Naive thymus-derived CD4-positive, alpha-beta T cell (primary cell): Measurements from ENCODE around the gene ATP5MC3. TPM values are rescaled to one million over a fixed set of nuclear protein-coding genes. Genes with fewer than 3 reads are reported as not detected.

ENCODE experiments used
- ATAC-seq: fragments of 150-1000 bp; cut with Tn5 transposase; 2 replicates; pipeline ENCODE4 v1.10.0; 2021; ENCODE audit warnings: mild to moderate bottlenecking, moderate library complexity
- CTCF ChIA-PET: fragments of 350-600 bp; sonication (Branson Sonifier 250); formaldehyde crosslinking; loops from one replicate; lab custom pipeline; 2021; ENCODE audit warnings: antibody characterized with exemption; lab: Charles Lee
- POLR2A ChIA-PET: fragments of 350-600 bp; sonication (Branson Sonifier 250); formaldehyde crosslinking; loops from one replicate; lab custom pipeline; 2021; ENCODE audit warnings: antibody characterized with exemption, inconsistent platforms; lab: Charles Lee
- DNase-seq, 9 donors: peaks; one replicate each; pipeline versions ENCODE4 v3.0.0 to v3.0.0-alpha.2; 2020 to 2022; ENCODE audit warnings: mixed read lengths in 1 of 9
- H3K27ac ChIP-seq: one replicate; pipeline ENCODE4 v1.7.0; 2013; ENCODE audit warnings: mild to moderate bottlenecking, low read depth, low read length, moderate library complexity
- H3K27me3 ChIP-seq, 2 donors: one replicate each; pipeline ENCODE4 v1.7.0; 2013; ENCODE audit warnings: low read length in 2 of 2, mild to moderate bottlenecking in 2 of 2, moderate library complexity in 2 of 2; ENCODE audit not compliant: control insufficient read depth in 2 of 2, insufficient read depth in 2 of 2
- H3K36me3 ChIP-seq, 3 experiments: 1 replicate in 2 of 3; 2 replicates in 1 of 3; pipeline ENCODE4 v1.7.0; 2013; ENCODE audit warnings: low read length in 3 of 3, mild to moderate bottlenecking in 3 of 3, moderate library complexity in 1 of 3; ENCODE audit not compliant: insufficient read depth in 3 of 3, control insufficient read depth in 2 of 3
- H3K4me1 ChIP-seq, 2 donors: one replicate each; pipeline ENCODE4 v1.7.0; 2013; ENCODE audit warnings: low read length in 2 of 2, mild to moderate bottlenecking in 2 of 2, moderate library complexity in 1 of 2; ENCODE audit not compliant: control insufficient read depth in 2 of 2, insufficient read depth in 2 of 2
- H3K4me3 ChIP-seq: 2 replicates; pipeline ENCODE4 v1.7.0; 2013; ENCODE audit warnings: mild to moderate bottlenecking, low read length
- H3K9me3 ChIP-seq, 3 experiments: 1 replicate in 2 of 3; 2 replicates in 1 of 3; pipeline ENCODE4 v1.7.0; 2013; ENCODE audit warnings: low read length in 3 of 3; ENCODE audit not compliant: control insufficient read depth in 2 of 3
- H3K27ac Mint-ChIP-seq, 9 donors: one replicate each; pipeline ENCODE4 v1.8.0; 2020 to 2022; ENCODE audit warnings: mixed read lengths in 9 of 9, mild to moderate bottlenecking in 8 of 9, moderate library complexity in 5 of 9, inconsistent platforms in 2 of 9
- H3K27me3 Mint-ChIP-seq, 5 donors: one replicate each; pipeline ENCODE4 v1.8.0; 2021 to 2022; ENCODE audit warnings: mixed read lengths in 5 of 5, mild to moderate bottlenecking in 1 of 5
- H3K36me3 Mint-ChIP-seq, 5 donors: one replicate each; pipeline ENCODE4 v1.8.0; 2020 to 2022; ENCODE audit warnings: mixed read lengths in 5 of 5, mild to moderate bottlenecking in 3 of 5, inconsistent platforms in 1 of 5
- H3K4me1 Mint-ChIP-seq, 7 donors: one replicate each; pipeline ENCODE4 v1.8.0; 2020 to 2022; ENCODE audit warnings: mixed read lengths in 7 of 7, mild to moderate bottlenecking in 3 of 7, inconsistent platforms in 1 of 7
- H3K4me3 Mint-ChIP-seq, 10 donors: one replicate each; pipeline ENCODE4 v1.8.0; 2020 to 2022; ENCODE audit warnings: mild to moderate bottlenecking in 10 of 10, mixed read lengths in 10 of 10, moderate library complexity in 6 of 10, inconsistent platforms in 2 of 10
- H3K9me3 Mint-ChIP-seq, 11 donors: one replicate each; pipeline ENCODE4 v1.8.0; 2020 to 2022; ENCODE audit warnings: mixed read lengths in 11 of 11, mild to moderate bottlenecking in 4 of 11, inconsistent platforms in 1 of 11, moderate library complexity in 1 of 11
- intact Hi-C, 2 donors: fragments of 100-400 bp; cut with micrococcal nuclease; formaldehyde crosslinking; loops; one replicate each; pipeline ENCODE4 v1.15.1; 2023
- polyA plus RNA-seq, 2 donors: library from polyadenylated mRNA; unstranded; fragments of 300-500 nt; fragmentation: Illumina TruSeq; gene quantifications; one replicate each; pipeline ENCODE4 v1.2.3, GENCODE V29; 2021
- total RNA-seq, 6 experiments: library from RNA in 5 of 6; stranded (reverse) in 5 of 6; gene quantifications; 1 replicate in 5 of 6; 2 replicates in 1 of 6; pipeline ENCODE4 v1.2.3 and lab custom pipeline; 2021 to 2026

ATP5MC3 gene
- total and polyA plus RNA-seq, 7 experiments from 2014 or later, result 70.3 to 441 (median 80.5) TPM

- Mint-ChIP-seq H3K27ac (peak overlapping the region in 1 of 9 donors; percentile 15), H3K36me3 (peaks cover 0 to 39% (median 28%) of the 10 kb centered on the region in 5 donors), H3K4me1 (peaks cover 4 to 55% (median 30%) of the 10 kb centered on the region in 7 donors), H3K27me3 (no peaks in the 10 kb centered on the region), H3K4me3 (no peak overlapping the region), H3K9me3 (no peaks in the 10 kb centered on the region)
- H3K27ac ChIP-seq, result no peak overlapping the region
- no peak overlapping the region for H3K4me3 ChIP-seq
- DNase-seq, result no peak
- ChIA-PET POLR2A (no interaction called here), CTCF (no interaction called here)
- no peak for ATAC-seq
- peaks cover 6 to 29% (median 22%) of the 10 kb centered on the region in 3 experiments for H3K36me3 ChIP-seq
- intact Hi-C loops, result no loop called here
- H3K4me1 ChIP-seq, result peaks cover 0 to 3% of the 10 kb centered on the region in 2 donors
- no peaks in the 10 kb centered on the region for H3K9me3 ChIP-seq
- no peaks in the 10 kb centered on the region for H3K27me3 ChIP-seq
These were observed 6.2 kb downstream of the ATP5MC3 start for GRCh38 chr2:175175320-175175719.

DNA sequence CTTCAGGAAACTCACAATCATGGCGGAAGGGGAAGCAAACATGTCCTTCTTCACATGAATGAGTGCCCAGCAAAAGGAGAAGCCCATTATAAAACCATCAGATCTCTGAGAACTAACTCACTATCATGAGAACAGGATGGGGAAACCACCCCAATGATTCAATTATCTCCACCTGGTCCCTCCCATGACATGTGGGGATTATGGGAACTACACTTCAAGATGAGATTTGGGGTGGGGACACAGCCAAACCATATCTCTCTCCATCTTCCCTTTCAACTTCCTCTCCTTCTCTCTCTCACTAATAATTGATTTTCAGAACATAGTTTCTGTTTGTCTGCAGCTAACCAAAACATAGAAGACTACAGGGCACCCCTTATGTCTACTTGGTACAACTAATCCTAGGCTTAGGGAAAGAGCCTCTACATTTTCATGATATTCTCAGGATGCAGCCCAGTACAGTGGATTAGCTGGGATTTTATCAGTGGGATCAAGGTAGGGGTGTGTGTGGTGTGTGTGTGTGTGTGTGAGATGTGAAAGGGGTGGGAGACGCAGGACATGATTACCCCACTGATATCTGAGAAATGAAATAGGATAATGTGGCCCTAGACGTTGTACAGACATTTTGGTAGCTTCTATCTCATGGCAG, 10.7 kb downstream of the ATP5MC3 start:
- ChIA-PET POLR2A (interaction anchor here (0.6 to 1.0 kb wide), 3 partner anchors 9 to 10 kb away, joined by 3 to 4 read pairs (median 3); no protein-coding TSS in a partner anchor), CTCF (interaction anchor here (0.9 kb wide), 1 partner anchor 14 kb away, joined by 3 read pairs; no protein-coding TSS in a partner anchor)
- intact Hi-C loops, result no loop called here
- Mint-ChIP-seq H3K4me1 (peaks cover 18 to 68% (median 48%) of the 10 kb centered on the region in 7 donors), H3K4me3 (peak overlapping the region in 1 of 10 donors; percentile 19), H3K9me3 (no peaks in the 10 kb centered on the region), H3K27ac (peak overlapping the region in 4 of 9 donors; percentile 0 to 44 (median 36)), H3K36me3 (peaks cover 0 to 21% (median 14%) of the 10 kb centered on the region in 5 donors), H3K27me3 (no peaks in the 10 kb centered on the region)
- no peaks in the 10 kb centered on the region for H3K9me3 ChIP-seq
- H3K27me3 ChIP-seq, result no peaks in the 10 kb centered on the region
- DNase-seq, result no peak
- no peak overlapping the region for H3K4me3 ChIP-seq
- H3K4me1 ChIP-seq, result peaks cover 13 to 20% of the 10 kb centered on the region in 2 donors
- H3K27ac ChIP-seq, result no peak overlapping the region
- no peak for ATAC-seq
- H3K36me3 ChIP-seq, result peaks cover 0 to 11% (median 0%) of the 10 kb centered on the region in 3 experiments

- Histone ChIP-seq H3K36me3 (peaks cover 0 to 6% (median 0%) of the 10 kb centered on the region in 3 experiments), H3K27ac (peak overlapping the region; percentile 91), H3K4me3 (no peak overlapping the region), H3K4me1 (peaks cover 13 to 20% of the 10 kb centered on the region in 2 donors), H3K9me3 (no peaks in the 10 kb centered on the region), H3K27me3 (no peaks in the 10 kb centered on the region)
- no peaks in the 10 kb centered on the region for H3K9me3 Mint-ChIP-seq
- ATAC-seq (no peak), DNase-seq (no peak)
- CTCF ChIA-PET, result interaction anchor here (0.9 to 1.3 kb wide), 2 partner anchors 11 to 34 kb away, joined by 3 read pairs; no protein-coding TSS in a partner anchor
- peaks cover 0 to 12% (median 7%) of the 10 kb centered on the region in 5 donors for H3K36me3 Mint-ChIP-seq
- H3K4me1 Mint-ChIP-seq, result peaks cover 21 to 74% (median 55%) of the 10 kb centered on the region in 7 donors
- no peaks in the 10 kb centered on the region for H3K27me3 Mint-ChIP-seq
- POLR2A ChIA-PET, result interaction anchor here (1.2 to 2.1 kb wide), 2 partner anchors 9 to 12 kb away, joined by 8 to 20 read pairs; partner anchors contain the start of gene ATP5MC3
- peak overlapping the region; percentile 26 to 100 (median 94) for H3K27ac Mint-ChIP-seq
- H3K4me3 Mint-ChIP-seq, result peak overlapping the region in 9 of 10 donors; percentile 49 to 100 (median 96)
- intact Hi-C loops, result loop anchor here (2.0 to 10.0 kb wide), 14 partner anchors 57 to 1812 kb away; partner anchors contain the start of genes SCRN3 (in 2 of the 2), WIPF1 (in 2 of the 2), LNPK (in 1 of the 2) and MTX2 (in 1 of the 2)
These were observed 12.3 kb downstream of the ATP5MC3 start for GRCh38 chr2:175169191-175169590.

- H3K4me1 ChIP-seq, result peaks cover 13 to 20% of the 10 kb centered on the region in 2 donors
- H3K27ac ChIP-seq, result peak overlapping the region; percentile 91
- H3K9me3 Mint-ChIP-seq, result no peaks in the 10 kb centered on the region
- ChIA-PET CTCF (interaction anchor here (0.7 to 1.3 kb wide), 3 partner anchors 12 to 501 kb away, joined by 3 to 4 read pairs (median 3); no protein-coding TSS in a partner anchor), POLR2A (interaction anchor here (0.9 to 2.1 kb wide), 3 partner anchors 10 to 575 kb away, joined by 3 to 20 read pairs (median 8); partner anchors contain the start of gene ATP5MC3)
- intact Hi-C loops, result loop anchor here (1.0 to 10.0 kb wide), 21 partner anchors 13 to 1811 kb away; partner anchors contain the start of genes ATP5MC3 (in 2 of the 2), LNPK (in 2 of the 2), SCRN3 (in 2 of the 2) and WIPF1 (in 2 of the 2)
- ATAC-seq (peak; percentile 28), DNase-seq (no peak)
- peaks cover 21 to 74% (median 58%) of the 10 kb centered on the region in 7 donors for H3K4me1 Mint-ChIP-seq
- H3K27me3 ChIP-seq, result no peaks in the 10 kb centered on the region
- peaks cover 0 to 6% (median 0%) of the 10 kb centered on the region in 3 experiments for H3K36me3 ChIP-seq
- H3K9me3 ChIP-seq, result no peaks in the 10 kb centered on the region
- peaks cover 0 to 12% (median 7%) of the 10 kb centered on the region in 5 donors for H3K36me3 Mint-ChIP-seq
- peak overlapping the region; percentile 91 for H3K4me3 ChIP-seq
- peak overlapping the region; percentile 93 to 100 (median 98) for H3K4me3 Mint-ChIP-seq
- H3K27me3 Mint-ChIP-seq, result no peaks in the 10 kb centered on the region
- peak overlapping the region; percentile 94 to 100 (median 99) for H3K27ac Mint-ChIP-seq
These were observed 13.0 kb downstream of the ATP5MC3 start for GRCh38 chr2:175168564-175168945.

GRCh38 chr2:175167792-175168563, 13.5 kb downstream of the ATP5MC3 start, which contains the start of gene ATF2:
Gene ATF2 (minus strand): TSS chr2:175168203. CDS start chr2:175136443, 31,760 bp downstream.
- peaks cover 21 to 75% (median 55%) of the 10 kb centered on the region in 7 donors for H3K4me1 Mint-ChIP-seq

More at GRCh38 chr2:175167792-175168563, 13.5 kb downstream of the ATP5MC3 start, which contains the start of gene ATF2:
- Histone ChIP-seq H3K4me3 (peak within 1 kb of the TSS; percentile 91), H3K27me3 (no peaks in the 10 kb centered on the region), H3K27ac (peak within 1 kb of the TSS; percentile 91), H3K9me3 (no peaks in the 10 kb centered on the region), H3K36me3 (peaks cover 0 to 6% (median 0%) of the 10 kb centered on the region in 3 experiments), H3K4me1 (peaks cover 13 to 20% of the 10 kb centered on the region in 2 donors)
- peak; percentile 95 for ATAC-seq
- CTCF ChIA-PET, result interaction anchor here (0.7 to 1.3 kb wide), 3 partner anchors 13 to 501 kb away, joined by 3 to 4 read pairs (median 3); no protein-coding TSS in a partner anchor
- DNase-seq, result peak; percentile 87 to 100 (median 98)
- Mint-ChIP-seq H3K27me3 (no peaks in the 10 kb centered on the region), H3K9me3 (no peaks in the 10 kb centered on the region), H3K4me3 (peak within 1 kb of the TSS; percentile 93 to 100 (median 98)), H3K27ac (peak within 1 kb of the TSS; percentile 94 to 100 (median 99)), H3K36me3 (peaks cover 0 to 11% (median 6%) of the 10 kb centered on the region in 5 donors)
- POLR2A ChIA-PET, result interaction anchor here (0.9 to 2.1 kb wide), 4 partner anchors 11 to 574 kb away, joined by 3 to 20 read pairs (median 6); partner anchors contain the start of gene ATP5MC3
- intact Hi-C loops, result loop anchor here (1.0 to 10.0 kb wide), 21 partner anchors 13 to 1811 kb away; partner anchors contain the start of genes ATP5MC3 (in 2 of the 2), LNPK (in 2 of the 2), SCRN3 (in 2 of the 2) and WIPF1 (in 2 of the 2)
